GM19455 (cell line): ENCODE measurements around the gene CMC1.
"Not testable (repeated sequence)": the region's sequence is repeated elsewhere in the genome, so short reads cannot be mapped to it uniquely, and the experiment has no call there.

Experiments used
- ATAC-seq: cut with Tn5 transposase; IDR thresholded peaks from one replicate; pipeline ENCODE4 v1.9.1; 2021; ENCODE audit not compliant: unreplicated experiment

CMC1 gene

GRCh38 chr3:28241221-28242160, at the start of gene CMC1:
CMC1 (plus strand) TSS chr3:28241619; CDS start chr3:28241794, 175 bp downstream.
- ATAC-seq, result peak; percentile 99

GRCh38 chr3:28198161-28198560, 43.3 kb upstream of the CMC1 start:
- ATAC-seq, result no peak

GRCh38 chr3:28198974-28199373, 42.4 kb upstream of the CMC1 start:
- no peak for ATAC-seq

DNA sequence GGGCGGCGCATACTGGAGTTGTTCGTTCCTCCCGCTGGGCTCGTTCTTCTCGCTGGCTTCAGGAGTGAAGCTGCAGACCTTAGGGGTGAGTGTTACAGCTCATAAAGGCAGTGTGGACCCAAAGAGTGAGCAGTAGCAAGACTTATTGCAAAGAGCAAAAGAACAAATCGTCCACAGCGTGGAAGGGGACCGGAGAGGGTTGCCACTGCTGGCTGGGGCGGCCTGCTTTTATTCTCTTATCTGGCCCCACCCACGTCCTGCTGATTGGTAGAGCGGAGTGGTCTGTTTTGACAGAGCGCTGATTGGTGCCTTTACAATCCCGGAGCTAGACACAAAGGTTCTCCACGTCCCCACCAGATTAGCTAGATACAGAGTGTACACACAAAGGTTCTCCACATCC, 41.8 kb upstream of the CMC1 start:
- ATAC-seq, result not testable (repeated sequence)

DNA sequence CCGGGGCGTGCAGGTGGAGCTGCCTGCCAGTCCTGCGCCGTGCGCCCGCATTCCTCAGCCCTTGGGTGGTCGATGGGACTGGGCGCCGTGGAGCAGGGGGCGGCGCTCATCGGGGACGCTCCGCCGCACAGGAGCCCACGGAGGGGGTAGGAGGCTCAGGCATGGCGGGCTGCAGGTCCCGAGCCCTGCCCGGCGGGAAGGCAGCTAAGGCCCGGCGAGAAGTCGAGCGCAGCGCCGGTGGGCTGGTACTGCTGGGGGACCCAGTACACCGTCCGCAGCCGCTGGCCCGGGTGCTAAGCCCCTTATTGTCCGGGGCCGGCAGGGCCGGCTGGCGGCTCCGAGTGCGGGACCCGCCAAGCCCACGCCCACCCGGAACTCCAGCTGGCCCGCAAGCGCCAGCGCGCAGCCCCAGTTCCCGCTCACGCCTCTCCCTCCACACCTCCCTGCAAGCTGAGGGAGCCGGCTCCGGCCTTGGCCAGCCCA, 41.0 kb upstream of the CMC1 start:
- not testable (repeated sequence) for ATAC-seq

GRCh38 chr3:28206479-28206878, 34.9 kb upstream of the CMC1 start:
- no peak for ATAC-seq

GRCh38 chr3:28207000-28207733, 34.3 kb upstream of the CMC1 start:
- no peak for ATAC-seq

- ATAC-seq, result no peak
These were observed 30.3 kb upstream of the CMC1 start for GRCh38 chr3:28210968-28211713.

- ATAC-seq, result no peak
These were observed 28.7 kb upstream of the CMC1 start for GRCh38 chr3:28212681-28213080.

DNA sequence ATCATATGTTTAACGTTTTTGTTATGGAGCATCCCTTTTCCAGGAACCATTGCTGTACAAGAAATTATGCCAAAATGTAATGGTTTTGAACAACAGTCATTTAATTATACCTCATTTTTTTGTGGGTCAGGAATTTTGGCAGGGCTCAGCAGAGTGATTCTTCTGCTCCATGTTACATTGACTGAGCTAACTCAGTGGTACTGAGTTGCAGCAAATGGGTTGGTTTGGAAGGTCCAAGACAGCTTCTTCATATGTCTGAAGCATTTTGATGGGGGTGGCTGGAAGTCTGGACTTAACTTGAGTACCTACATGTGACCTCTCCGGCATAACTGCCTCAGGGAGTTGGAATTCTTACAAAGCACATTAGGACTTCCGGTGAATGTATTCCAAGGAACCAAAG, 26.0 kb upstream of the CMC1 start:
- ATAC-seq, result no peak

DNA sequence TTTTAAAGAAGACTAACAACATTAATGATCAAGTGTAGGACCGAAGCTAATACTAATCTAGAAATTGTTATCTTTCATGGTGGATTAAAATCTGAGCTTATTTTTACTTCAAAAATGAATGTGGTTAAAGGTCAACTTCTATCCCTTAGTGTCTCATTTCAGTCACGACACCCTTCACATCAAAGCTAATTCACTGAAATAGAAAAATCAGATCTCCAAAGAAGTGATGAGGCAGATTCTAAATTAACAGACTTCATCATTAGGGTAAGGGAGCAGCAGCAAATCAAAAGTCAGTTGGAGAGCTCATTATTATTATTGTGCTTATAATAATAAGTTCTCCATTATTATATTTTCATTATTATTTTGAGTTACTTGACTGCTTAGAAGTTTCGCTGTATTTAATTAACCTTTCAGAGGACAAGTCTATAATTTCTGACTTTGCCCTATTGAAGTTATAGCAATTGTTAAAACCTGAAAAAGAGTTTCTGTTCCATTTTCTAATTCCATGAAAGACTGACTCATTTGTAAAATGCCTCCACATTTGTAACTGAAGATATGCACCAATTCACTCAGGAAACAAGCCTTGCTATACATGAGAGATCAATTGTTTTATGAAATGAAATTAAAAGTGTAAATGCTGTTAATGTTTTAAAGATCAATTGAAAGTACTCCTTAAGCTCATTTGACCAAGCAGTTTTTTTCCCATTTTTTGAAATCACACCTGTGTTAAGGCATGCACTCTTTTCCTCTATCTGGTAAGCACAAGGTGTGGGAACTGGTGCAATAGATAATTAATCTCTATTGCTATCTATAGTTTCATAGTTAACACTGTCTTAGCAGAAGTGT, 23.1 kb upstream of the CMC1 start:
- no peak for ATAC-seq

DNA sequence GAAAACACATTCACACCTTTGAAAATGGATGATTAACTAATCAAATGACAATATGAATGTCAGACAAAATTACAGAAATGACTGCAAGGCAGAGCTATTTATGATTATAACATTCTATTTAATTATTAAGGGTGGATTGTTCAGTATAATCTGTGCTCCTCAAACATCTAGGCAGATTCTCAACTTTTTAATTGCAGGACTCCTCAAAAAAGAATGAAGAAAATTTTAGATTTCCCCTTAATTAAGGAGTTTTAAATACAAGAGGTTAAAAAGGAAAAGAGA, 22.6 kb upstream of the CMC1 start:
- no peak for ATAC-seq

- ATAC-seq, result no peak
These were observed 17.0 kb upstream of the CMC1 start for GRCh38 chr3:28224430-28224829.

GRCh38 chr3:28226020-28226419, 15.4 kb upstream of the CMC1 start:
- no peak for ATAC-seq

GRCh38 chr3:28228623-28229022, 12.8 kb upstream of the CMC1 start:
- no peak for ATAC-seq

GRCh38 chr3:28232659-28233058, 8.8 kb upstream of the CMC1 start:
- no peak for ATAC-seq

- no peak for ATAC-seq
These were observed 7.0 kb upstream of the CMC1 start for GRCh38 chr3:28234454-28234853.

GRCh38 chr3:28239108-28239507, 2.3 kb upstream of the CMC1 start:
- ATAC-seq, result no peak

GRCh38 chr3:28240441-28240840, 978 bp upstream of the CMC1 start:
- no peak for ATAC-seq

DNA sequence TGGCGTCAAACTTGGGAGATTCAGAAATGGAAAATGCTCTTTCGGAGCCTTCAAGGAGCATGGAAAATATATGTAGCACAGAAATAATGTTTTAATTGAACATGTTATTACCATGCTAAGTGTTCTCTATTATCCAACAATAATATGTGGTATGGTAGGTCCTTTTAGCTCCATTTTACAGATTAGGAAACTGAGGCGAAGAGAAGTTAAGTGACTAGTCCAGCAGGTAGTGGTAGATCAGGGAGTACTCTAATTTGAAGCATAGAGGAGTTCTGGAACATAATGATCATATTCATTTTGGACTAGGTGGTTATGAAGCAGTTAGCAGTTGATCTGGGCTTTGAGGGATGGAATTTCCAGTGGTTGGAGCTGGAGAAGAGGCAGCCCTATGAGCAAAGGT, 1.1 kb downstream of the CMC1 start:
- ATAC-seq, result no peak
